ENCODE data around the gene RBM20. TPM values are rescaled to one million over a fixed set of nuclear protein-coding genes. Genes with fewer than 3 reads are reported as not detected.

Gene RBM20
- total RNA-seq, 1 donor from 2014 or later = 101 TPM

DNA sequence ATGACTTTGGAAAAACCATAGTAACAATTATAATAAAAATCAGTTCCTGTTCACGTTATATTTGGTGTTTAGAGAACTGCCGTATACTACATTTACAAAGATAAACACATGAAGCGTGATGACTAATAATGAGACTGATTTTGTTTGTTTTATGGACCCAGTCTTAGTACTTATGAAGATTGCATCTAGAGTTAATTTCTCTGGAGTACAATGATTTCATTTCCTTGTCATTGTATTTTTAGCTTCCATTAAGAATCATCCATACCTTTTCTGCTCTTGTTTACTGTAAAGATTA lies 2.9 kb downstream of the RBM20 start:
- no peaks in the 10 kb centered on the region for H3K9me3 ChIP-seq (replicated peaks)
- H3K27ac ChIP-seq (replicated peaks) = peak overlapping the region; percentile 90
- H3K27me3 ChIP-seq (ENCODE audit: low read depth) = peaks cover 59% of the 10 kb centered on the region
- peaks cover 51% of the 10 kb centered on the region for H3K4me1 ChIP-seq
- intact Hi-C loops (cut with micrococcal nuclease) = no loop called here
- peak overlapping the region; percentile 75 for H3K4me3 ChIP-seq
- TF ChIP-seq CTCF (IDR thresholded peaks at IDR 0.05; ENCODE audit: borderline replicate concordance) = no peak
- H3K36me3 ChIP-seq = no peaks in the 10 kb centered on the region
- DNase-seq = no peak

GRCh38 chr10:110648692-110649346 lies 4.7 kb downstream of the RBM20 start:
- intact Hi-C loops (cut with micrococcal nuclease) = no loop called here
- no peaks in the 10 kb centered on the region for H3K9me3 ChIP-seq (replicated peaks)
- no peak for DNase-seq
- peaks cover 59% of the 10 kb centered on the region for H3K4me1 ChIP-seq
- H3K27ac ChIP-seq (replicated peaks) = peak overlapping the region; percentile 90
- peak overlapping the region; percentile 75 for H3K4me3 ChIP-seq
- H3K36me3 ChIP-seq = no peaks in the 10 kb centered on the region
- no peak for TF ChIP-seq CTCF (IDR thresholded peaks at IDR 0.05; ENCODE audit: borderline replicate concordance)
- peaks cover 42% of the 10 kb centered on the region for H3K27me3 ChIP-seq (ENCODE audit: low read depth)

DNA sequence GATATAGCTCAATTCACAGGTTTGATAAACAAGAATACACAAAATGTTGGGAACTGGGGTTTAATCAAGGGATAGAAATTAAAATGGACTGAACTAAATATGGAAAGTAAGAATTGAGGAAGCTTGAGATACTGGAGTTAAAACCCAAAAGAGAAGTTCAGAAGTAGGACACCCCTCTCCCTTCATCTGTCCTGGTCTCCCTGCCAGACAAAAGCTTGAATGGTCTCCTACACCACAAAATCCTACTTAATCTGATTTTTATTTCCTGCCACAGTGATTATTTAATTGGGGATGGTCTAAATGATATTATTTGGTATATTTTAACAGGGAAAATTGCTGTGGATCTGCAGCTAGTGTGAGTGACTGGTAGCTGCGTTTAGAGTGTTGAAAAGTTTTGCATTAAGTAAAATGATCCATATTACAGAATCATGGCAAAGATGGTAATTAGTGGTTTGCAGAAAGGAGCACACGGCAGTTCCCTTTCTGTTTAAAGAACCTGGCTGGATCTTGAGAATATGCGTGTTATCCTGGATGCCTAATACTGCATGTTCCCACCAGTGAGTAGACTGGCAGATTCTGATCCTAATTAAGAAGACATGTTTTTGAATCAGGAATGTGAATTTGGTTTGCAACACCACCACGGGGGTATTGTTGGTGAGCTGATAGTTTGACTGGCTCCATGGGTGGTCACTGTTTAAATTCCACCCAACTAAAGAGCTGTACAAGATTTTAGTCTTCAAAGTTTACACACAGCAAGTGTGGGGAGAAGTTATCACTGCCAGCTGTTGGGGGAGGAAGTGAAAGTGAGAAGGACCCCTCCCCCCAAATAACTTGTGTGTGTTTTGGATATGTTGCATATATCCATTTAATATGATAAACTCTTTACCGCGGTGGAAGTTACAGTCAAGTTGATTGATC lies 5.5 kb downstream of the RBM20 start:
- no peaks in the 10 kb centered on the region for H3K36me3 ChIP-seq
- no peak for DNase-seq
- intact Hi-C loops (cut with micrococcal nuclease) = no loop called here
- TF ChIP-seq CTCF (IDR thresholded peaks at IDR 0.05; ENCODE audit: borderline replicate concordance) = no peak
- H3K4me1 ChIP-seq = peaks cover 59% of the 10 kb centered on the region
- H3K4me3 ChIP-seq = peak overlapping the region; percentile 75
- H3K27me3 ChIP-seq (ENCODE audit: low read depth) = peaks cover 34% of the 10 kb centered on the region
- no peaks in the 10 kb centered on the region for H3K9me3 ChIP-seq (replicated peaks)
- H3K27ac ChIP-seq (replicated peaks) = peak overlapping the region; percentile 90

DNA sequence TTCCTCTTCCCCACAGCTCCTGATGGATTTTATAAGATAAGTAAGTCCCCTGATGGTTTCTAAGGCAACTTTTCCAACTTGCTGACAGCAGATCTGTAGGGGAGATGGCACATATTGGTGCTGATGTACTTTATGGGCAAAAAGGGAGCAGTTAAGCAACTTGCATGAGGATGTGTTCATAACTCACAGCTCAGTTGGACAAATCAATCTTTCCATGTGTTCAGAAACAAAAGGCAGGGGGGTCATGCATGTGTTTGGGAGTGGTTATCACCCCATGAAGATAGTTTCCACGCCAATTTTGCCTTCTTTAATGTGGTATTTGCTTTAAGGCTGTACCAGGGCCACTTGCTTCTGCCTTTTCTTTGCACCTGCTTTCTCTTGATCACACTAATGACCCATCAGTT lies 6.1 kb downstream of the RBM20 start:
- intact Hi-C loops (cut with micrococcal nuclease) = no loop called here
- Histone ChIP-seq H3K27me3 (ENCODE audit: low read depth) (peaks cover 28% of the 10 kb centered on the region), H3K4me1 (peaks cover 63% of the 10 kb centered on the region), H3K36me3 (no peaks in the 10 kb centered on the region), H3K27ac (replicated peaks) (peak overlapping the region; percentile 90), H3K9me3 (replicated peaks) (no peaks in the 10 kb centered on the region), H3K4me3 (peak overlapping the region; percentile 75)
- TF ChIP-seq CTCF (IDR thresholded peaks at IDR 0.05; ENCODE audit: borderline replicate concordance) = no peak
- no peak for DNase-seq

GRCh38 chr10:110651044-110651958 lies 7.2 kb downstream of the RBM20 start:
- Histone ChIP-seq H3K4me3 (peak overlapping the region; percentile 75), H3K27ac (replicated peaks) (peak overlapping the region; percentile 90)

More at GRCh38 chr10:110651044-110651958, 7.2 kb downstream of the RBM20 start:
- DNase-seq = no peak
- peaks cover 68% of the 10 kb centered on the region for H3K4me1 ChIP-seq
- intact Hi-C loops (cut with micrococcal nuclease) = no loop called here
- peaks cover 19% of the 10 kb centered on the region for H3K27me3 ChIP-seq (ENCODE audit: low read depth)
- TF ChIP-seq CTCF (IDR thresholded peaks at IDR 0.05; ENCODE audit: borderline replicate concordance) = no peak
- H3K36me3 ChIP-seq = no peaks in the 10 kb centered on the region
- H3K9me3 ChIP-seq (replicated peaks) = no peaks in the 10 kb centered on the region

Measured in left ventricle myocardium inferior (tissue), 1 donor.